Measurements from ENCODE around the gene IER2.
A peak's percentile ranks its signal among the peaks of the same experiment; 100 is the strongest.

DNA sequence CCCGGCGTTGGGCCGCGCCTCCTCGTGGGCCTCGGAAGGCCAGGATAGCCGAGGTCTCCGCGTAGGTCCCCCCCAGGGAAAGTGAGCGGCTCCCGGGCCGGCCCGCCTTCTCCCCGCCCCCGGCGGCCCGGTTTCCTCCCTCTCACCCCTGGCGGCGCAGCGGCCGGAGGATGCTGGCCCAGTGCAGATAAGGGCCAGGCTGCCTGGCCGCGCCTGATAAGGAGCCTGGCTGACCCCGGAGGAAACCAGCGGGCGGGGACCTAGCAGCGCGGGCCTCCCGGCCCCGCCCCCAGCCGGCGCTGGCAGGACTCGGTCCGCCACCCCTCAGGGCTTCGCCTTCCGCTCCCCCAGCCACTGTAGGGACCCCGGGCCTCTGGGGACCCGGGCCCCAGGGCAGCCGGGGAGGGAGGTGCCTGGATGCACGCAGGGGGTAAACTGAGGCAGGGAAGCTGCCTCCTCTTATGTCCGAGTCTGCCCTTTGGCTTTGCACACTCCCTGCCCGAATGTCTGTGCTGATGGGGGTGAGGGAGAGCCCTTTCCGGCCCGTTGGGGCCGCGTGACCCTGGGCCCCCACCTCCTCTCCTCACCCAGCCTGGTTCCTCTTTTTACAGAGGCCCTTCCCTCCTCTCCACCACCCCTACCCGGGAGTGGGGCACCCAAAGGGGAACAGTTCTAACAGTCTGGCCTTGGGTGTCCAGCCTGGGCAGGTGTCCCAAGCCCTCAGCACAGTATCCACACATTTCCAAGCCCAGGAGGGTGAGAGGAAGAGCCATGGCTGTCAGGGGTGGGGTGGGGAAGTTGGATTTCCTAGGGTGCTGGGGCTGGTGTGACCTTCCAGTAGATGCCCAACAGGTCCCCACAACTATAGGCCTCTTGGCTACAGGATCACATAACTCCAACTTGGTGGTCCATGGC is 47.3 kb upstream of the IER2 start, which contains the start of gene LYL1:
- TF ChIP-seq, protein P1, sequence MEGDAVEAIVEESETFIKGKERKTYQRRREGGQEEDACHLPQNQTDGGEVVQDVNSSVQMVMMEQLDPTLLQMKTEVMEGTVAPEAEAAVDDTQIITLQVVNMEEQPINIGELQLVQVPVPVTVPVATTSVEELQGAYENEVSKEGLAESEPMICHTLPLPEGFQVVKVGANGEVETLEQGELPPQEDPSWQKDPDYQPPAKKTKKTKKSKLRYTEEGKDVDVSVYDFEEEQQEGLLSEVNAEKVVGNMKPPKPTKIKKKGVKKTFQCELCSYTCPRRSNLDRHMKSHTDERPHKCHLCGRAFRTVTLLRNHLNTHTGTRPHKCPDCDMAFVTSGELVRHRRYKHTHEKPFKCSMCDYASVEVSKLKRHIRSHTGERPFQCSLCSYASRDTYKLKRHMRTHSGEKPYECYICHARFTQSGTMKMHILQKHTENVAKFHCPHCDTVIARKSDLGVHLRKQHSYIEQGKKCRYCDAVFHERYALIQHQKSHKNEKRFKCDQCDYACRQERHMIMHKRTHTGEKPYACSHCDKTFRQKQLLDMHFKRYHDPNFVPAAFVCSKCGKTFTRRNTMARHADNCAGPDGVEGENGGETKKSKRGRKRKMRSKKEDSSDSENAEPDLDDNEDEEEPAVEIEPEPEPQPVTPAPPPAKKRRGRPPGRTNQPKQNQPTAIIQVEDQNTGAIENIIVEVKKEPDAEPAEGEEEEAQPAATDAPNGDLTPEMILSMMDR (IDR thresholded peaks at IDR 0.05), result peak in 6 of 12 donors; percentile 7 to 33 (median 18)
- peak in 1 of 2 donors; percentile 61 for TF ChIP-seq POLR2A (IDR thresholded peaks at IDR 0.05)

Measured in heart left ventricle (tissue), 13 donors.